Measurements from ENCODE around the gene DPF1.

Gene DPF1

GRCh38 chr19:38250428-38250820 is 26.4 kb upstream of the DPF1 start:
- no peak overlapping the region for H3K4me3 ChIP-seq (ENCODE audit: low read depth, low read length)
- DNase-seq (ENCODE audit: low read depth), result no peak
- TF ChIP-seq CTCF (IDR thresholded peaks at IDR 0.05; ENCODE audit: insufficient read depth, low read depth, low read length, missing control alignments), result no peak

GRCh38 chr19:38248421-38248820 is 24.4 kb upstream of the DPF1 start:
- DNase-seq (ENCODE audit: low read depth), result no peak
- TF ChIP-seq CTCF (IDR thresholded peaks at IDR 0.05; ENCODE audit: insufficient read depth, low read depth, low read length, missing control alignments), result no peak
- no peak overlapping the region for H3K4me3 ChIP-seq (ENCODE audit: low read depth, low read length)

- DNase-seq (ENCODE audit: low read depth), result no peak
- no peak for TF ChIP-seq CTCF (IDR thresholded peaks at IDR 0.05; ENCODE audit: insufficient read depth, low read depth, low read length, missing control alignments)
- no peak overlapping the region for H3K4me3 ChIP-seq (ENCODE audit: low read depth, low read length)
These were observed 23.8 kb upstream of the DPF1 start for GRCh38 chr19:38247734-38248268.

GRCh38 chr19:38247126-38247525 is 23.1 kb upstream of the DPF1 start:
- no peak for TF ChIP-seq CTCF (IDR thresholded peaks at IDR 0.05; ENCODE audit: insufficient read depth, low read depth, low read length, missing control alignments)
- no peak for DNase-seq (ENCODE audit: low read depth)
- no peak overlapping the region for H3K4me3 ChIP-seq (ENCODE audit: low read depth, low read length)

GRCh38 chr19:38245826-38246498 is 21.9 kb upstream of the DPF1 start:
- peak; percentile 42 for DNase-seq (ENCODE audit: low read depth)
- no peak overlapping the region for H3K4me3 ChIP-seq (ENCODE audit: low read depth, low read length)

GRCh38 chr19:38243279-38243673 is 19.3 kb upstream of the DPF1 start:
- no peak overlapping the region for H3K4me3 ChIP-seq (ENCODE audit: low read depth, low read length)
- no peak for DNase-seq (ENCODE audit: low read depth)
- no peak for TF ChIP-seq CTCF (IDR thresholded peaks at IDR 0.05; ENCODE audit: insufficient read depth, low read depth, low read length, missing control alignments)

More at GRCh38 chr19:38245826-38246498, 21.9 kb upstream of the DPF1 start:
- no peak for TF ChIP-seq CTCF (IDR thresholded peaks at IDR 0.05; ENCODE audit: insufficient read depth, low read depth, low read length, missing control alignments)

GRCh38 chr19:38239816-38240215 is 15.8 kb upstream of the DPF1 start:
- H3K4me3 ChIP-seq (ENCODE audit: low read depth, low read length), result no peak overlapping the region
- no peak for TF ChIP-seq CTCF (IDR thresholded peaks at IDR 0.05; ENCODE audit: insufficient read depth, low read depth, low read length, missing control alignments)
- no peak for DNase-seq (ENCODE audit: low read depth)
